Measurements from ENCODE around the gene CLTB. TPM values are rescaled to one million over a fixed set of nuclear protein-coding genes. Genes with fewer than 3 reads are reported as not detected.
"Not testable (repeated sequence)": the region's sequence is repeated elsewhere in the genome, so short reads cannot be mapped to it uniquely, and the experiment has no call there.

The CLTB gene
- total RNA-seq, 2 experiments from 2014 or later = 61.6 to 67.5 TPM

DNA sequence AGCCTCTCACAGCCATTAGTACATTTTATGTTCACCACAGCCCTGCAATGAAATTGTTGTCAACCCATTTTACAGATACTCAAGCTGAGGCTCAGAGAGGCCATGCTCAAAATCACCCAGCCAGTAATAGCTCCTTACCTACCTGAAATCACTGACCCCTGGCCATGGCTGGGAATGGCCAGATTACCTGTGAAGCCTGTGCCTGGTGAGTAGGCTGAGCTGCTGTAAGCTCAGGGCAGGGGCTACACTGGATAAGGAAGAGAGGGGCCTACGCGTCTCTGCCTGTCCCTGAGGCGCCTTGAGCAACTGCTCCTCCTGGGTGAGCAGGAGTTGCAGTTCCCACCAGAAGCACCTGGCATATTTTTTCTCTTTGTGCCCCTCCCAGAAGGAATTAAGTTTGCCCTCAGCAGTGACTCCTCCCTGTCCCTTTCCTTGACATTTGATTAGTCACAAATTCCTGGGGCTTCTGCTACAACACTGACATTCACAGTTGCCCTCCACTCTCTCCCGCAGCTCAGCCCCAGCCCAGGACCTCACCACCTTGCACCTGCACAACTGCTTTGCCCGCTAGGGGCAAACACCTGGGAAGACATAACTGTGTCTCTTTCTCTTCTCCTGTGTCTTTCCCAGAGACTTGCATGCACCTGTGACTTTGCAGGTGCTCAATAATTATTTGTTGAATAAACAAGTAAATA, 5.7 kb downstream of the CLTB start:
- CTCF ChIA-PET = interaction anchor here (1.1 kb wide), 1 partner anchor 37 kb away, joined by 3 read pairs; no protein-coding TSS in a partner anchor
- POLR2A ChIA-PET = no interaction called here

DNA sequence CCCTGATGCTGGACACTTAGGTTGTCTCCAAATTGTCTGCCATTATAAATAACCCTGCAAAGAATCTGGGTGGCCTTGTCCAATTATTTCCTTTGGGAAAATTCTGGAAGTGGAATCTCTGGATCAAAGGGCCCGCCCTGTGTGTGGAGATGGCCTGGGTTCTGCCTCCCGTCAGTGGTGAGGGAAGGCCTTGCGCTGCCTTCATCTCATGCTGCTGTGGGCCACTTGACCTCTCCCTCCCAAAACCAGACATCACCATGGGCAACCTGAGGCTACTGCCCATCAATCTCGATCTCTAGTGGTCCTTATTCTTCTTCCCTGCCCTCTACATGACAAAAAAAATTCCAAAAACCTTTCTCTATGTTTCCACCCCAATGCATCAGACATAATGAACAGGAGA, 6.6 kb downstream of the CLTB start:
- ChIA-PET CTCF (interaction anchor here (1.1 kb wide), 1 partner anchor 38 kb away, joined by 3 read pairs; no protein-coding TSS in a partner anchor), POLR2A (interaction anchor here (0.6 kb wide), 1 partner anchor 27 kb away, joined by 3 read pairs; no protein-coding TSS in a partner anchor)

DNA sequence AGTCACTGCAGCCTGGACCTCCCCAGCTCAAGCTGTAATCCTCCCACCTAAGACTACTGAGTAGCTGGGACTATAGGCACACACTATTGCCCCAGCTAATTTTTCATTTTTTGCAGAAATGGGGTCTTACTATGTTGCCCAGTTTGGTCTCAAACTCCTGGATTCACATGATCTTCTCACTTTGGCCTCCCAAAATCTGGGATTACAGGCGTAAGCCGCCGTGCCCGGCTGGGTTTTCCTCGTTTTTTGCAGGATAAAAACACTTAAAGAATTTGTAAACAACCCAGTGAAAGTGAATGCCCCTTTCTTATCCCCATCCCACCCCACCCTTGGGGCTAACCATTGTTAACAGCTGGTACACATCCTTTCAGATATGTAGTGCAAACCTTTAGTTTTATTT, 7.7 kb downstream of the CLTB start:
- POLR2A ChIA-PET = no interaction called here
- CTCF ChIA-PET = no interaction called here

DNA sequence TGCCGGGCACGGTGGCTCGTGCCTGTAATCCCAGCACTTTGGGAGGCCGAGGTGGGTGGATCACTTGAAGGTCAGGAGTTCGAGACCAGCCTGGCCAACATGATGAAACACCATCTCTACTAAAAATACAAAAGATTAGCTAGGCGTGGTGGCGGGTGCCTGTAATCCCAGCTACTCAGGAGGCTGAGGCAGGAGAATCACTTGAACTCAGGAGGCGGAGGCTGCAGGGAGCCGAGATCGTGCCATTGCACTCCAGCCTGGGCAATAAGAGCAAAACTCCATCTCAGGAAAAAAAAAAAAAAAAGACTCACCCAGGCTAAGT, 8.1 kb downstream of the CLTB start:
- POLR2A ChIA-PET, CTCF ChIA-PET: not testable (repeated sequence)

DNA sequence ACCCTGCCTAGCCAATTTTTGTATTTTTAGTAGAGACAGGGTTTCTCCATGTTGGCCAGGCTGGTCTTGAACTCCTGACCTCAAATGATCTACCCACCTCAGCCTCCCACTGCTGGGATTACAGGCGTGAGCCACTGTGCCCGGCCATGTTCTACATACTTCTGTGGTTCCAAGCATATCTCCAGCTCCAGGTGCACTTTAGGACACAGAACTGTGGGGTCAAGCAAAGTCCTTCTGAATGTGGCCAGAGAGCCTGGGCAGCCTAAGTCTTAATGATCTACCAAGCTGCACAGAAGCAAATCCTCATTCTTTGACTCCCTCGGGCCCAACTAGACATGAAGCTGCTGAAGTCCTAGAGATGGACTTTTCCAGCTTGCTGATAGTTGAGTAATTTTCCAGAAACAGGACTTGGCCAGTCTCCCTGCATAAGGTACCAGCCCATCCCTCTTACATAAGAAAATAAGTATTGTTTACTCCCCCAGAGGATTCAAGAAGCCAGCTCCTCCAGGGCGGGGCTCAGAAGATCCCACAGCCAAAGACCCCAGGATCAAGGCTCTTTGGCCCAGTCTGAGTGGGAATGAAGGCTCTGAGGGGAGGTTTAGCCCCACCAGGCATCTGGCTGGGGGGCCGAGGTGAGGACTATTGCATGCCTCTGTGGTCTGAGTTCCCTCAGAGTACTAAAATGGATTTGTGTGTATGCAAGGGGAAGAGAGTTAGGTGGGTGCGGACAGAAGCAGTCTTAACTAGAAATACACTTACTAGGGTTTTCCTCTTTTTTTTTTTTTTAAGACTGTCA, 8.7 kb downstream of the CLTB start:
- CTCF ChIA-PET = no interaction called here
- POLR2A ChIA-PET = no interaction called here

DNA sequence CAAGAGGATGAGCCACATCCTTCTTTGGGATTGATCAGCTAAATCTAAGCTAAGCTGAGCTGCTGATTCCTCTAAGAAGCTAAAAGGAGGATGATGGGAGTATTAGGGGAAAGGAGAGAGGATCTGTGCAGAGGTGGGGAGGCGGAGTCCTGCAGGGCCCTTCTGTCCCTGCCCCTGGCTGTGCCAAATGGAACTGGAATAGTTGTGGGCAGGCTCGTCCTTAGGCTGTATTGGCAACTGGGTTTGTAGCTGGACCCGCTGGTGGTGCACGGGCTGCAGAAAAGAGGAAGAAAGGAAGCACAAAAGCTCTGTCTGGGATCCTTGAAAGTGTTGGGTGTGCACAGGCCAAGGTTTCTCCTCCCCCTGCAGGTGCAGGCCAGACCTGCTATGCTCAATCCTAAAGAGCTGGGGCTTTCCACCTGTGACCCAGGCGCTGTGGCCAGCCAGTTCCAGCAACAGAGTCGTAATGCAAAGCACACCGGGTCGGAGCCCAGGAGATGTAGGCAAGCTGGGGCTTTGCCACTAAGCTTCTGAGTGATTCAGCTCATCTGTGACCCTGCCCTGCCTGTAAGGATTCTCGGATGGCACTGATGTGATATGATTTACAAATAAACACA, 9.8 kb downstream of the CLTB start:
- CTCF ChIA-PET = interaction anchor here (1.2 to 1.4 kb wide), 2 partner anchors 10 kb away, joined by 3 read pairs; partner anchors contain the start of gene CLTB
- POLR2A ChIA-PET = no interaction called here

DNA sequence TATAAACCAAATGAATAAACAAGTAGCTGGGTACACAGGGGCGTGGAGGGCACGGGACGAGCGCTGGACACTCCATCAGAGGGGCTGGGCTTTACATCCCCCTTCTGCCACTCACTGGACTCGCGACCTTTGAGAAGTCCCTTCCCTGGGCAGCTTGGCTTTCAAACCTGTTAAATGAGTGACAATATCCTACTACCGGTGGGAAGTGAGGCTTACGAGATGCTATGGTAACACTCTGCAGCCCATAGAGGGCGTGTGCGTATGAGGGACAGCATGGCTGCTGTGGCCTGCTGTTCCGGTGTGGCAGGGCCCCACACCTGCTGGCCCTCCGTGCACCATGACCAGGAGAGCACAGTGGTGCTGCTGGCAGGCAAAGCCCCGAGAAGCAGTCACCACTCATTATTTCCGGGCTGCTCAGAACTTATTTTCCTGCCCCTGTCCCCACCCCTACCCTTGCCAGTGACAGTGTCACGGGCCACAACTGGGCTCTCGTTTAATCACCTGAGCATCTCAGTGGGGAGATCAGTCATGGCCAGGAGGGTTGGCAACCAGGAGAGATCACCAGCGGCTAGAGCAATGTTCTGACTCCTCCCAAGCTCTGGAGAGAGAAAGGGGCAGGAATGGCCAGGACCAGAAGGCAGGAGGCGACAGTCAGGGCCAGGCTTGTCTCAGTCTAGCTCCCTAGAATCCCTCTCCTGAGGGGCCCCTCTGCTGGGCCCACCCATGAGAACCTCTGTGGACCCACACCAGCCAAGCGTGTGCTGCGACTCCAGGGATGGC, 10.5 kb downstream of the CLTB start:
- ChIA-PET CTCF (interaction anchor here (0.7 to 1.4 kb wide), 4 partner anchors 9 to 192 kb away, joined by 3 to 4 read pairs (median 3); partner anchors contain the start of gene CLTB), POLR2A (no interaction called here)

DNA sequence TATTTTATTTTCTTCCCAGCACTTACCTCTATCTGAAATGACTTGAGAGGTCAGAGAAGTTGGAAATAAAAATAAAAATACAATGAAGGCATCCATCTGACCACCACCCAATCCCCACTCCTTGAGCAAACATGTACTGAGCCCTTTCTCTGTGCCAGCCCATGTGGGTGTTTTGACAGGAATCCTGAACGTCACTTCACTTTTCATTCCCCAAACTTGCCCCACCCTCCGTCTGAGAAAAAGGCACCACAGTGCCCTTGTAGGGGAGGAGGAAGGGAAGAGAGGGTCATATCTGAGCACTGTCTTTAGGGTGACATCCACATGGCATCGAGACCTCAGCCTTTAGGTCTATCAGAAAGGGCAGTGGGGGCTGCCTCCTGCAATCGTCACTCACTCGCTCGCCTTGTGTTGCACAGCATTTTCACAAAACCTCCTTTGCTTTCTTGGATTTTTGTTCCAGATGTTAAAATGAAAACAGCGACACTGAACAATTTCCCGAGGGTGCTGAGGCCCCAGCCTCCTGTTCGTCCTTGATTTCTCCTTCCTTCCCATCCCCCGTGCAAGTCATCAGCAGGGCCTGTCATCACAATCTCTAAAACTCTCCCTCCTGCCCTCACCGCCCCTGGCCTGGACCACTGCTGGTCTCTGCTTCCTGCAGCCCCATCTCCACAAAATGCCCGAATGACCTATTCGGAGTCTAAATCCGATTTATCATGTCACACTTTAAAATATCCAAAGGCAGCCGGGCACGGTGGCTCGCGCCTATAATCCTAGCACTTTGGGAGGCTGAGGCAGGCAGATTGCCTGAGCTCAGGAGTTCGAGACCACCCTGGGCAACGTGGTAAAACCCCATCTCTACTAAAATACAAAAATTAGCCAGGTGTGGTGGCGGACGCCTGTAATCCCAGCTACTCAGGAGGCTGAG, 14.8 kb downstream of the CLTB start:
- ChIA-PET CTCF (no interaction called here), POLR2A (no interaction called here)

DNA sequence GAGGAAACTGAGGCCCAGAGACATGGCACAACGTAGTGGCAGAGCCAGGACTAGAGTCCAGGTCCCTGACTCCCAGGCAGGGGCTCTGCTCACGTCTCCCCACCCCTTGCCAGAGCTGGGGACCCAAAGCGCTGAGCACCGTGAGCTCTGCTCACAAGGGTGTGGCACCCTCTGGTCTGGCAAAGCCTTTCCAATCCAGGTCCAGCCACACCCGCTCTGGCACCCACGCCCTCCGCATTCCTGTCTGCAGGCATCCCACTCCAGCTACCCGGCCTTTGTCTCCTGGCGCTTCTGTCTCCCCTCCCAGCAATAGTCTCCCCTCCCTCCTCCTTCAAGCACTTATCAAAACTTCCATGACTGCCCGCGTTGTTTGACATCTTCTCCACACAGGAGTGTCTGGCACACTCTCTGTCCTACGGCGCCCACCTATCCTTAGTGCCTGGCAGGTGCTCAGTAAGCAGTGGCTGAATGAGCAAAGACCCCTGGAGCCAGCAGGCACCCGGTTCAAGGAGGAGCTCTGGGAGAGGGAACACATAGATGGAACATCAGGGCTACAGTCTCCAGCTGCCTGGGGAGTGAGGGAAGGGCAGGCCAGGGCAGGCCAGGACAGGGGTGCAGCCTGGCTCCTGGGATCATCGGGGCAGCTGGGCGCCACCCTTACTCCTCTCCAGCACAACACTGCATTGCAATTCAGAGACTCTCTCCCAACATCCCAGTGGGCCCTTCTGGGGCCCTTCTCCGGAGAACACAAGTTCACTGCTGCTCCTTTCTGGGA, 15.8 kb downstream of the CLTB start:
- CTCF ChIA-PET = no interaction called here
- POLR2A ChIA-PET = no interaction called here

DNA sequence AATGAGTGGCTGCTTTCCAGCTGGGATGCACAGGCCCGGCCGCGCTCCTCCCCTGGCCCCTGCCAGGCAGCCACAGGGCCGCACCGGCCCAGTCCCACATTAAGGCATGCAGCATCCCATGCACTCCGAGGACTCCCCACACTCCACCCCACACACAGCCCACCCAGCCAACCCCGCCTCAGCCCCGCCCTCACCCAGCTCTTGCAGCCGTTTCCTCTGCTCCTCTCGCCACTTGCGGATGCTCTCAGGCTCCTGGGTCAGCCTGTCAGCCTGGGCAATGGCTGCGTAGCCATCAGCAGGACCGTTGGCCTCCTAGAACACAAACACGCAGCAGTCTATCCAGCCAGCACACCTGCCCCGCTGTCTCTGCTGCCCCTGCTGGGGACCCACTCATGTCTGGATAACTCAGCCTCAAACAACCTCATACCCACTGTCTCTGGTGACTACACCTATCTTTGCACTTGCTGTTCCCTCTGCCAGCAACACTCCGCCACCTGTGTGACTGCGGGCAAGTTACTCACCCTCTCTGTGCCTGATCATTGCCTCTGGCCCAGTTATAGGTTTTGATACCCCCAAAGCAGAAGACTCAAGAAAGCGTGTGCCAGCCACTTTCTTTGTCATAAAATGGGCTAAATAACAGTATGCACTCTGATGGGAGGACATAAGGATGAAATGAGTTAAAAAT, 18.5 kb downstream of the CLTB start:
- CTCF ChIA-PET = interaction anchor here (0.5 kb wide), 1 partner anchor 161 kb away, joined by 3 read pairs; no protein-coding TSS in a partner anchor
- POLR2A ChIA-PET = interaction anchor here (0.6 kb wide), 1 partner anchor 10 kb away, joined by 3 read pairs; the partner anchor contains the start of gene NOP16

DNA sequence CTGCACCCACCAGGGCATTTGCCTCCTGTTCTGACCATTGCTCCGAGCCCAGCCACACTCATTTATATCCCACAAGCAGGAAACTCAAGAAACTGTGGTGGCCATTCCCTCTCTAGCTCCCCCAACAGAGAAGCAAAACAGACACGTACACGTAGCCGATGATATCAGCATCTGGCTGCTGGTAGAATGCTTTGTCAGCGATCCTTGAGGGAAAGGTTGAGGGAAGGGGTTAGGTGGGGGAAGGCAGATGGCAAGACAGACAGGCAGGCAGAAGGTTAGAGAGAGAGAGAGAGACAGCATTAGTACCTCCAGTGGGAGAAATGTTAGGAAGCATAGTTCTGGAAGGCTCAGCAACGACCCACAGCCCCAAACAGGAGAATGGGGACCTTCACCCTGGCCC, 20.0 kb downstream of the CLTB start:
- ChIA-PET POLR2A (no interaction called here), CTCF (no interaction called here)

DNA sequence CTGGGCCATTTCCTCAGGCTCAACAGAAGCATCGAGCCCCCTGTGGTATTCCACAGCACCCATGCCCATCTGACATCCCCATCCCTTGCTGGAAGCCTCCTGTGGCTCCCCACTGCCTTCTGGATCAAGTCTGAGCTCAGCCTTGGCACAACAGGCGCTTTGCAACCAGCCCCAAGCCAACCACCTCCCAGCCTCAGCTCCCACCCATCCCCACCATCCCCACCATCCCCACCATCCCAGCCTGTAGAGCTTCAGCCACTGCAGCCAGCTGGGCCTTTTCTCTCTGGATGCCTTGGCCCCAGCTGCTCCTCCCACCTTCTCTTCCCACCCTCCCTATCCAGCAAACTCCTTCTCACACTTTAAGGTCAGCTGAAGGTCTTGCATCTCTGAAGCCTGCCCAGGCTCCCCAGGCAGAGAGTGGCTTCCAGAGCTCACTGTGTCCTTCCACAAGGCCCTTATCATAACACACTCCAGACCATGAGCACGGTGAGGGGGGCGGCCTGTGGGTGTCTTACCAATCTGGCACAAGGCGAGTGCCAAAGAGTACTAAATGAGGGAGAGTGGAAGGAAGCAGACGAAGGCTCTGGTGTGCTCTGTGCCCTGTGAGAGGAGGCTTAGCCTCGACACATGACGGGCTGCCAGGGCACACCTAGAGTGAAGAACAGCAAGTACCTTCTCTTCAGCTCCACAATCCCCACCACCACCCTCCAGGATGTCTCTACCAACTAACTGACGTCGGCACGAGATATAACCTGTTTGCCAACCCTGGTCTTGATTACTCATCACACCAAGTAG, 21.3 kb downstream of the CLTB start:
- POLR2A ChIA-PET = no interaction called here
- CTCF ChIA-PET = interaction anchor here (1.6 kb wide), 1 partner anchor 54 kb away, joined by 3 read pairs; no protein-coding TSS in a partner anchor

DNA sequence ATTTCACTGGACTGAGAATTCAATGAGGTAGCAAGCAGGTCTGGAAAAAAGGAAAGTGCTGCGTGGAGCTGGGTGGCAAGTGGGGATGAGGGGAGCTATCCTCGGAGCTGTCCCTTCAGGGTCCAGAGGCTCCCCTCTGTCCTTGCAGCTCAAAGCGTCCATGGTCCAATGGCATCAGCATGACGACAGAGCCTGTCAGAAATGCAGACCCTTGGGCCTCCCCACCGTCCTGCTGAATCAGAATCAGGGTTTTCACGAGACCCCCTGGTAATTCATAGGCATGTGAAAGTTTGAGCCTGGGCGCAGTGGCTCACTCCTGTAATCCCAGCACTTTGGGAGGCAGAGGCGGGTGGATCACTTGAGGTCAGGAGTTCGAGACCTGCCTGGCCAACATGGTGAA, 22.2 kb downstream of the CLTB start:
- CTCF ChIA-PET = interaction anchor here (1.2 to 1.6 kb wide), 2 partner anchors 11 to 55 kb away, joined by 3 to 4 read pairs; no protein-coding TSS in a partner anchor

DNA sequence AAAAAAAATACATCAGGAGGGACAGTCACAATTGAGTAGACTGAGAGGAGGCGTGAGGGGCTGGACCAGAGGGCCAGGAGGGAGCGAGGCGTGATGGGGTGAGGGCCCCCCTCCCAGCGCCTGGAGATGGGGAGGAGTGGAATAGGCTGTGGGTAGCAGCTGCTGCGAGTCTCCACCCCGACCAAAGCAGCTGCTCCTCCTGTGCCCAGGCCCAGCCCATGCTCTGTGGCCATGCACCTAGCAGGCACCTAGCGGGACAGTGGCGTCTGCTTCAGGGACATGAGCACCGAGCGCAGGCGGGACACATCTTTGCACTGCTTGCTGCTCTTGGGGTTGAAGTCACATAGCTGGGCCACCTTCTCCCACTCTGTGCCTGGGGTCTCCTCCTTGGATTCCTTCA, 23.8 kb downstream of the CLTB start:
- CTCF ChIA-PET = no interaction called here

More for the DNA sequence above, 22.2 kb downstream of the CLTB start:
- POLR2A ChIA-PET = no interaction called here

DNA sequence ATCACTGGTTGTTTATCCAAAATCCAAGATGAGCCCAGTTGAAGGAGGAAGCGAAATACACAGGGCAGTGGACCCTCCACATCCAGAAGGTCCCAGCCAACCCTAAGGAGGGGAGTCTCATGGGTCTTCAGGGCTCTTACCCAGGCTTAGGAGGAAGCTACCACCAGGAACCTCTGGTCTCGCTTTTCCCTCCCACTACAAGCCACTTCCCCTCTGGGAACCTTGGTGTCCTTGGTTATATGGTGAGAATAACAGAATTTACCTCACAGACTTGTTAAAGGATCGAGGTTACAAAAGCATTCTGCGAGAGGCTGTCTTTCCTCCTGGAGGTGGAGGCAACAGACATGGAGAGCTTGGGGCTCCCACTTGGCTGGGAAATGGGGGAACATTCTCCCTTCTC, 24.3 kb downstream of the CLTB start:
- CTCF ChIA-PET = interaction anchor here (1.3 kb wide), 1 partner anchor 24 kb away, joined by 4 read pairs; the partner anchor contains the start of gene CLTB
- POLR2A ChIA-PET = no interaction called here

More for the DNA sequence above, 23.8 kb downstream of the CLTB start:
- POLR2A ChIA-PET = no interaction called here

DNA sequence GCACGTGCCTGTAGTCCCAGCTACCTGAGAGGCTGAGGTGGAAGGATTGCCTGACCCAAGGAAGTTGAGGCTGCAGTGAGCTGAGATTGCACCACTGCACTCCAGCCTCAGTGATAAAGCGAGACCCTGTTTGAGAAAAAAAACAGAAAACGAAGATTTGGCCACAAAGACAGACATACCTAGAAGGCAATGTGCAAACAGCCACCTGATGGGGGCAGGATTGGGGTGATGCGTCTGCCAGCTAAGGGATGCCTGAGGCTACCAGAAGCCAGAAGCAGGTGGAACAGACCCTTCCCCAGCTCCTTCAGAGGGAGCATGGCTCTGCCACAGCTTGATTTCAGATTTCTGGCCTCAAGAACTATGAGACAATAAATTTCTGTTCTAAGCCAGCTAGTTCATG, 24.9 kb downstream of the CLTB start:
- CTCF ChIA-PET = interaction anchor here (1.3 kb wide), 1 partner anchor 24 kb away, joined by 4 read pairs; the partner anchor contains the start of gene CLTB
- POLR2A ChIA-PET = no interaction called here

Data from activated CD8-positive, alpha-beta memory T cell treated with anti-CD3 and anti-CD28 coated beads for 36 hours (primary cell).